WTC11 (cell line): ENCODE measurements around the gene ZNF683. TPM values are rescaled to one million over a fixed set of nuclear protein-coding genes. Genes with fewer than 3 reads are reported as not detected.

ENCODE experiments used
- ATAC-seq: fragments of 200-7000 bp; cut with Tn5 transposase; 2 replicates; pipeline ENCODE4 v1.10.0; 2021; ENCODE audit warnings: mild to moderate bottlenecking, moderate library complexity
- CTCF ChIA-PET: fragments of 300-600 bp; sonication (Branson Sonifier 250); formaldehyde crosslinking; loops from one replicate; lab custom pipeline; 2021; ENCODE audit warnings: antibody characterized with exemption; lab: Charles Lee
- POLR2A ChIA-PET: fragments of 350-600 bp; sonication (Branson Sonifier 250); formaldehyde crosslinking; loops from one replicate; lab custom pipeline; 2021; ENCODE audit warnings: antibody characterized with exemption; lab: Charles Lee
- DNase-seq: peaks from one replicate; pipeline ENCODE4 v3.0.0; 2021; ENCODE audit warnings: low spot score
- H3K27ac Mint-ChIP-seq: 2 replicates; pipeline ENCODE4 v1.8.0; 2021; ENCODE audit warnings: mixed read lengths
- H3K27me3 Mint-ChIP-seq: 2 replicates; pipeline ENCODE4 v1.8.0; 2021; ENCODE audit warnings: low read depth, mild to moderate bottlenecking, moderate library complexity, mixed read lengths
- H3K36me3 Mint-ChIP-seq: 2 replicates; pipeline ENCODE4 v1.8.0; 2021; ENCODE audit warnings: mixed read lengths
- H3K4me1 Mint-ChIP-seq: 2 replicates; pipeline ENCODE4 v1.8.0; 2022; ENCODE audit warnings: mixed read lengths
- H3K4me3 Mint-ChIP-seq: 2 replicates; pipeline ENCODE4 v1.8.0; 2021; ENCODE audit warnings: mild to moderate bottlenecking, moderate library complexity, mixed read lengths
- H3K9me3 Mint-ChIP-seq: 2 replicates; pipeline ENCODE4 v1.8.0; 2021; ENCODE audit warnings: mixed read lengths
- AR ChIP-seq: fragments of 250-450 bp; sonication (Bioruptor Pico); IDR thresholded peaks from 2 replicates; pipeline ENCODE4 v1.9.0; 2021; ENCODE audit warnings: mild to moderate bottlenecking
- ATF3 ChIP-seq: sonication (generic); formaldehyde crosslinking; conservative IDR thresholded peaks from 2 replicates; pipeline ENCODE4 v1.8.1; 2022; ENCODE audit warnings: mild to moderate bottlenecking, missing genetic modification reagents
- CBFB ChIP-seq: sonication (generic); formaldehyde crosslinking; IDR thresholded peaks from 2 replicates; pipeline ENCODE4 v1.8.1; 2022; ENCODE audit warnings: mild to moderate bottlenecking, low read depth, missing genetic modification reagents
- CREB1 ChIP-seq: sonication (generic); formaldehyde crosslinking; IDR thresholded peaks from 2 replicates; pipeline ENCODE4 v1.8.0; 2023; ENCODE audit warnings: mild to moderate bottlenecking, missing genetic modification reagents
- FOXP1 ChIP-seq: sonication (generic); formaldehyde crosslinking; IDR thresholded peaks from 2 replicates; pipeline ENCODE4 v1.8.0; 2022; ENCODE audit warnings: missing genetic modification reagents, mild to moderate bottlenecking, moderate library complexity, borderline replicate concordance
- GTF2I ChIP-seq: fragments of 250-450 bp; sonication (Bioruptor Pico); conservative IDR thresholded peaks from 2 replicates; pipeline ENCODE4 v1.4.0; 2021; ENCODE audit warnings: mild to moderate bottlenecking
- IRF2 ChIP-seq: sonication (generic); formaldehyde crosslinking; IDR thresholded peaks from 2 replicates; pipeline ENCODE4 v1.8.0; 2022; ENCODE audit warnings: low read depth, missing genetic modification reagents, borderline replicate concordance
- JAZF1 ChIP-seq: fragments of 250-450 bp; sonication (Bioruptor Pico); IDR thresholded peaks from 2 replicates; pipeline ENCODE4 v1.9.0; 2021; ENCODE audit warnings: moderate library complexity, mild to moderate bottlenecking, inconsistent platforms
- MYBL2 ChIP-seq: sonication (generic); formaldehyde crosslinking; IDR thresholded peaks from 2 replicates; pipeline ENCODE4 v1.8.1; 2023; ENCODE audit warnings: mild to moderate bottlenecking, moderate library complexity, missing genetic modification reagents
- OVOL2 ChIP-seq: fragments of 250-450 bp; sonication (Bioruptor Pico); IDR thresholded peaks from 2 replicates; pipeline ENCODE4 v1.9.0; 2021; ENCODE audit warnings: mild to moderate bottlenecking, borderline replicate concordance
- RELA ChIP-seq: sonication (generic); formaldehyde crosslinking; IDR thresholded peaks from 2 replicates; pipeline ENCODE4 v1.8.1; 2022; ENCODE audit warnings: missing genetic modification reagents, mild to moderate bottlenecking, borderline replicate concordance
- SP1 ChIP-seq: sonication (generic); formaldehyde crosslinking; conservative IDR thresholded peaks from 2 replicates; pipeline ENCODE4 v1.8.1; 2022; ENCODE audit warnings: missing genetic modification reagents
- TEAD1 ChIP-seq: sonication (generic); formaldehyde crosslinking; IDR thresholded peaks from 2 replicates; pipeline ENCODE4 v1.8.0; 2022; ENCODE audit warnings: mild to moderate bottlenecking, missing genetic modification reagents
- USF2 ChIP-seq: sonication (generic); formaldehyde crosslinking; IDR thresholded peaks from 2 replicates; pipeline ENCODE4 v1.8.1; 2023; ENCODE audit warnings: mild to moderate bottlenecking, missing genetic modification reagents, moderate library complexity
- ZBTB43 ChIP-seq: sonication (generic); formaldehyde crosslinking; IDR thresholded peaks from 2 replicates; pipeline ENCODE4 v1.8.1; 2023; ENCODE audit warnings: mild to moderate bottlenecking, missing genetic modification reagents
- ZNF138 ChIP-seq: sonication (generic); formaldehyde crosslinking; conservative IDR thresholded peaks from 2 replicates; pipeline ENCODE4 v1.8.1; 2022; ENCODE audit warnings: mild to moderate bottlenecking, moderate library complexity, missing genetic modification reagents
- ZNF671 ChIP-seq: fragments of 250-450 bp; sonication (Bioruptor Pico); IDR thresholded peaks from 2 replicates; pipeline ENCODE4 v1.8.0; 2021; ENCODE audit warnings: mild to moderate bottlenecking
- total RNA-seq: library from RNA; stranded (reverse); gene quantifications from 3 replicates; pipeline ENCODE4 v1.2.3, GENCODE V29; 2021
- TF ChIP-seq, protein P1 (sequence below): sonication (generic); formaldehyde crosslinking; IDR thresholded peaks from 2 replicates; pipeline ENCODE4 v1.8.0; 2022; ENCODE audit warnings: mild to moderate bottlenecking, missing genetic modification reagents
- TF ChIP-seq, protein P2 (sequence below): sonication (generic); formaldehyde crosslinking; IDR thresholded peaks from 2 replicates; pipeline ENCODE4 v1.8.0; 2022; ENCODE audit warnings: missing genetic modification reagents
- TF ChIP-seq, protein P3 (sequence below): sonication (generic); formaldehyde crosslinking; IDR thresholded peaks from 2 replicates; pipeline ENCODE4 v1.8.1; 2022; ENCODE audit warnings: mild to moderate bottlenecking, moderate library complexity, missing genetic modification reagents

ZNF683 gene
- total RNA-seq, 1 experiment from 2014 or later: not detected

DNA sequence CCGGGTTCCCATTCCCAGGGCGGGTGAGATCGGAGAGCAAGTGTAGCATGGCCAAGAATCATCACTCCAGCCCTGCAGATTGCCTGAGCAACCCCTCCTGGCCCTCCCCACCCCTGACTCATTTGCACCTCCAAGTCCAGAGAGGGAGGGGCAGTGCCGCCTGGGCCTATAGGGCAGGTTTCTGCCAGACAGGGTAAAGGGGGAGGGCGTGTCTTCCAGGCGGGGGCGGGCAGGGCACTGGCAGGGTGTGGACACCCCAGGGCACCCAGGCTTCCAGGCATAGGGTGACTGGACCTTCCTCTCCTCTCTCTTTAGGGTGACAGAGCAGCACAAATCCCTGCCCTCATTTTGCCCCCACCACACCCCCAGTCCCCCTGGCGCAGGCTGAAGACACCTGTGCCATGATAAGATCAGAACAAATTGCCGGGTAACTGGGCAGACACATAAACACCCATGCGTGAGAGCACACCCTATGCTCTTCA lies 15.4 kb downstream of the ZNF683 start:
- Mint-ChIP-seq H3K27me3 (peaks cover 26% of the 10 kb centered on the region), H3K9me3 (no peaks in the 10 kb centered on the region), H3K27ac (no peak overlapping the region)
- POLR2A ChIA-PET: no interaction called here
- CTCF ChIA-PET: interaction anchor here (1.0 to 1.8 kb wide), 3 partner anchors 19 to 143 kb away, joined by 3 to 7 read pairs (median 4); no protein-coding TSS in a partner anchor
- no peak for TF ChIP-seq SP1 (CRISPR knock-in tag)
- TF ChIP-seq IRF2: no peak
- no peak for TF ChIP-seq ZNF138 (CRISPR knock-in tag)
- TF ChIP-seq, all 79 proteins: peak for 0
- DNase-seq (no peak), ATAC-seq (no peak)
- Mint-ChIP-seq H3K4me1 (peaks cover 42% of the 10 kb centered on the region), H3K36me3 (no peaks in the 10 kb centered on the region), H3K4me3 (no peak overlapping the region)

GRCh38 chr1:26356106-26356505 lies 16.4 kb downstream of the ZNF683 start:
- no peak for DNase-seq
- TF ChIP-seq, protein P1, sequence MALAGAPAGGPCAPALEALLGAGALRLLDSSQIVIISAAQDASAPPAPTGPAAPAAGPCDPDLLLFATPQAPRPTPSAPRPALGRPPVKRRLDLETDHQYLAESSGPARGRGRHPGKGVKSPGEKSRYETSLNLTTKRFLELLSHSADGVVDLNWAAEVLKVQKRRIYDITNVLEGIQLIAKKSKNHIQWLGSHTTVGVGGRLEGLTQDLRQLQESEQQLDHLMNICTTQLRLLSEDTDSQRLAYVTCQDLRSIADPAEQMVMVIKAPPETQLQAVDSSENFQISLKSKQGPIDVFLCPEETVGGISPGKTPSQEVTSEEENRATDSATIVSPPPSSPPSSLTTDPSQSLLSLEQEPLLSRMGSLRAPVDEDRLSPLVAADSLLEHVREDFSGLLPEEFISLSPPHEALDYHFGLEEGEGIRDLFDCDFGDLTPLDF: no peak
- TF ChIP-seq JAZF1 (CRISPR knock-in tag) (no peak), FOXP1 (CRISPR knock-in tag) (no peak), CREB1 (CRISPR knock-in tag) (no peak), ZNF671 (CRISPR knock-in tag) (no peak), MYBL2 (CRISPR knock-in tag) (no peak), GTF2I (CRISPR knock-in tag) (peak; percentile 65; the same call in 1 of the 2 replicates)
- Mint-ChIP-seq H3K4me3 (no peak overlapping the region), H3K27ac (peak overlapping the region; percentile 90; the same call in 1 of the 2 replicates), H3K36me3 (no peaks in the 10 kb centered on the region), H3K4me1 (peaks cover 48% of the 10 kb centered on the region), H3K9me3 (no peaks in the 10 kb centered on the region), H3K27me3 (peaks cover 17% of the 10 kb centered on the region)
- no peak for ATAC-seq
- ChIA-PET CTCF (interaction anchor here (0.9 to 1.8 kb wide), 2 partner anchors 18 to 115 kb away, joined by 3 to 4 read pairs; no protein-coding TSS in a partner anchor), POLR2A (no interaction called here)

GRCh38 chr1:26354972-26355371 lies 17.6 kb downstream of the ZNF683 start:
- H3K27ac Mint-ChIP-seq: no peak overlapping the region
- ChIA-PET POLR2A (no interaction called here), CTCF (interaction anchor here (1.1 to 2.5 kb wide), 4 partner anchors 10 to 70 kb away, joined by 3 to 6 read pairs (median 5); no protein-coding TSS in a partner anchor)
- ATAC-seq (no peak), DNase-seq (no peak)
- H3K4me1 Mint-ChIP-seq: peaks cover 53% of the 10 kb centered on the region
- no peaks in the 10 kb centered on the region for H3K36me3 Mint-ChIP-seq
- H3K4me3 Mint-ChIP-seq: no peak overlapping the region
- no peaks in the 10 kb centered on the region for H3K9me3 Mint-ChIP-seq
- peaks cover 6% of the 10 kb centered on the region for H3K27me3 Mint-ChIP-seq
- TF ChIP-seq ZBTB43 (CRISPR knock-in tag) (no peak), IRF2 (no peak), CBFB (no peak), OVOL2 (CRISPR knock-in tag) (no peak), USF2 (CRISPR knock-in tag) (no peak), AR (CRISPR knock-in tag) (no peak), TEAD1 (CRISPR knock-in tag) (no peak), ATF3 (CRISPR knock-in tag) (no peak), RELA (CRISPR knock-in tag) (no peak)
- TF ChIP-seq, protein P2, sequence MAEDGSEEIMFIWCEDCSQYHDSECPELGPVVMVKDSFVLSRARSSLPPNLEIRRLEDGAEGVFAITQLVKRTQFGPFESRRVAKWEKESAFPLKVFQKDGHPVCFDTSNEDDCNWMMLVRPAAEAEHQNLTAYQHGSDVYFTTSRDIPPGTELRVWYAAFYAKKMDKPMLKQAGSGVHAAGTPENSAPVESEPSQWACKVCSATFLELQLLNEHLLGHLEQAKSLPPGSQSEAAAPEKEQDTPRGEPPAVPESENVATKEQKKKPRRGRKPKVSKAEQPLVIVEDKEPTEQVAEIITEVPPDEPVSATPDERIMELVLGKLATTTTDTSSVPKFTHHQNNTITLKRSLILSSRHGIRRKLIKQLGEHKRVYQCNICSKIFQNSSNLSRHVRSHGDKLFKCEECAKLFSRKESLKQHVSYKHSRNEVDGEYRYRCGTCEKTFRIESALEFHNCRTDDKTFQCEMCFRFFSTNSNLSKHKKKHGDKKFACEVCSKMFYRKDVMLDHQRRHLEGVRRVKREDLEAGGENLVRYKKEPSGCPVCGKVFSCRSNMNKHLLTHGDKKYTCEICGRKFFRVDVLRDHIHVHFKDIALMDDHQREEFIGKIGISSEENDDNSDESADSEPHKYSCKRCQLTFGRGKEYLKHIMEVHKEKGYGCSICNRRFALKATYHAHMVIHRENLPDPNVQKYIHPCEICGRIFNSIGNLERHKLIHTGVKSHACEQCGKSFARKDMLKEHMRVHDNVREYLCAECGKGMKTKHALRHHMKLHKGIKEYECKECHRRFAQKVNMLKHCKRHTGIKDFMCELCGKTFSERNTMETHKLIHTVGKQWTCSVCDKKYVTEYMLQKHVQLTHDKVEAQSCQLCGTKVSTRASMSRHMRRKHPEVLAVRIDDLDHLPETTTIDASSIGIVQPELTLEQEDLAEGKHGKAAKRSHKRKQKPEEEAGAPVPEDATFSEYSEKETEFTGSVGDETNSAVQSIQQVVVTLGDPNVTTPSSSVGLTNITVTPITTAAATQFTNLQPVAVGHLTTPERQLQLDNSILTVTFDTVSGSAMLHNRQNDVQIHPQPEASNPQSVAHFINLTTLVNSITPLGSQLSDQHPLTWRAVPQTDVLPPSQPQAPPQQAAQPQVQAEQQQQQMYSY: no peak
- TF ChIP-seq, protein P3, sequence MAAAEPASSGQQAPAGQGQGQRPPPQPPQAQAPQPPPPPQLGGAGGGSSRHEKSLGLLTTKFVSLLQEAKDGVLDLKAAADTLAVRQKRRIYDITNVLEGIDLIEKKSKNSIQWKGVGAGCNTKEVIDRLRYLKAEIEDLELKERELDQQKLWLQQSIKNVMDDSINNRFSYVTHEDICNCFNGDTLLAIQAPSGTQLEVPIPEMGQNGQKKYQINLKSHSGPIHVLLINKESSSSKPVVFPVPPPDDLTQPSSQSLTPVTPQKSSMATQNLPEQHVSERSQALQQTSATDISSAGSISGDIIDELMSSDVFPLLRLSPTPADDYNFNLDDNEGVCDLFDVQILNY (CRISPR knock-in tag): no peak
